ENCODE results near the gene LAMC2. TPM values are rescaled to one million over a fixed set of nuclear protein-coding genes. Genes with fewer than 3 reads are reported as not detected.

Gene LAMC2
- total and polyA plus RNA-seq, 2 of the 8 experiments (the other 6 are each of a cell fraction or from before 2014, with no cell fraction given), result 4.6 to 12.9 TPM

- no peak for TF ChIP-seq GABPA (IDR thresholded peaks at IDR 0.05; ENCODE audit: borderline replicate concordance, insufficient read depth, low read length)
- TF ChIP-seq, protein P1, sequence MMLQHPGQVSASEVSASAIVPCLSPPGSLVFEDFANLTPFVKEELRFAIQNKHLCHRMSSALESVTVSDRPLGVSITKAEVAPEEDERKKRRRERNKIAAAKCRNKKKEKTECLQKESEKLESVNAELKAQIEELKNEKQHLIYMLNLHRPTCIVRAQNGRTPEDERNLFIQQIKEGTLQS (IDR thresholded peaks at IDR 0.05; ENCODE audit: insufficient read depth, low read depth, low read length), result no peak
- no peak for TF ChIP-seq CEBPB (IDR thresholded peaks at IDR 0.05; ENCODE audit: low read depth, low read length)
- no peak for TF ChIP-seq SP4 (IDR thresholded peaks at IDR 0.05; ENCODE audit: low read length)
- no peak for TF ChIP-seq CHD1 (IDR thresholded peaks at IDR 0.05; ENCODE audit: low read depth, low read length)
- TF ChIP-seq SRF (IDR thresholded peaks at IDR 0.05; ENCODE audit: low read depth, low read length), result no peak
- no peak for TF ChIP-seq SP1 (IDR thresholded peaks at IDR 0.05; ENCODE audit: low read depth, low read length)
- TF ChIP-seq CHD7 (IDR thresholded peaks at IDR 0.05; ENCODE audit: insufficient replicate concordance, low read length), result no peak
These were observed 8.0 kb downstream of the LAMC2 start (continued) for GRCh38 chr1:183193963-183194525.
